Measurements from ENCODE around the gene ACP6.

- TF ChIP-seq CTCF (CRISPR knock-in tag; IDR thresholded peaks at IDR 0.05) (no peak), TOE1 (CRISPR knock-in tag; IDR thresholded peaks at IDR 0.05) (no peak), RFX5 (IDR thresholded peaks at IDR 0.05; ENCODE audit: low read depth, low read length) (no peak), CEBPB (IDR thresholded peaks at IDR 0.05; ENCODE audit: borderline replicate concordance, low read depth, low read length) (no peak), ZNF12 (CRISPR knock-in tag; IDR thresholded peaks at IDR 0.05) (no peak), MEIS2 (CRISPR knock-in tag; IDR thresholded peaks at IDR 0.05) (no peak), ZNF549 (CRISPR knock-in tag; IDR thresholded peaks at IDR 0.05) (no peak), ZNF841 (CRISPR knock-in tag; IDR thresholded peaks at IDR 0.05; ENCODE audit: borderline replicate concordance) (no peak), JUND (CRISPR knock-in tag; IDR thresholded peaks at IDR 0.05) (no peak), PRPF4 (IDR thresholded peaks at IDR 0.05; ENCODE audit: low read depth, low read length, poor library complexity, severe bottlenecking) (no peak), NFIC (IDR thresholded peaks at IDR 0.05; ENCODE audit: low read length) (no peak), PAX8 (CRISPR knock-in tag; IDR thresholded peaks at IDR 0.05; ENCODE audit: borderline replicate concordance) (no peak), KDM6A (CRISPR knock-in tag; IDR thresholded peaks at IDR 0.05; ENCODE audit: low read depth) (no peak)
Measured at GRCh38 chr1:147631839-147632238, 38.5 kb downstream of the ACP6 start.
